NCI-H446 (cell line): ENCODE measurements around the gene TBPL1.
A peak's percentile ranks its signal among the peaks of the same experiment; 100 is the strongest.
"Not testable (repeated sequence)": the region's sequence is repeated elsewhere in the genome, so short reads cannot be mapped to it uniquely, and the experiment has no call there.

Source experiments
- DNase-seq, 2 experiments: peaks; one replicate each; lab custom pipeline; 2025; lab: John Stamatoyannopoulos, UW

TBPL1 gene

DNA sequence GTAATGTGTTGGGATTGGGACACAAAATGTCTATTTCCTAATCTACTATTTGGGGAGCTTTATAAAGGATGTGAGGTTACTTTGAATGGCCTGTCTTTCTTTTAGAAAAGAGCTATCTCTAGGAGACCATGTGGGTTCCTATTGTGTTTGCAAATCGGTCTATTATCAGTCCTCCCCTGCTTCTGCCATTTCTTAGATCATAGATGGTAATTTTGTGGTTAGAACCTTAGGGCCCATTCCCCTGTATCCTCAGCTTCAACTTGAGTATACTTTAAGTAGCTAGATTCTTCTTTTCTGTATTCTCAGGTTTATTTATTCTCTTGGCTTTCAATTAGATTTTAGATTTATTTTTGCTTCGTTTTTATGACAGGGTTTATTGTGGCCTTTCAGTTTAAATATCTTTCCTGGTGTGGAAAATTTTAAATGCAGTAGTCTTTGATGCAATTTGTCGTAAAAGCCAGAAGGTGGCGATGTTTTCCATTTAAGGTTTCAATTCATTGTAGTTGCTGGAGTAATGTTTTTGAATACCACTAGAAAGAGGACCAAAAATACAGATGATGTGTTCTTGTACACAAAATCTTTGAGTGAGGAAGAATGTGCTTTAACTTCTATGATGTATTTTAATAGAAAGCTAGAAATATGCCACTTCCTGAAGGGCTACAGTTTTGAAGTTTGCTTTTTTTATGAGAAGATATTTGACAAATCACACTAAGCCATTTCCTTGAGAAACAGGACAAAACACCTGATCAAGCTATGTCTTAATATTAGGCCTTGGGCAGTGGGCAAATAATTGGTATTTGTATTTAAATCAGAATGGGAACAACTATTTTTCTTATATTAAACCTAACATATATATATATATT is 20.3 kb downstream of the TBPL1 start:
- DNase-seq = peak; percentile 51 to 75

DNA sequence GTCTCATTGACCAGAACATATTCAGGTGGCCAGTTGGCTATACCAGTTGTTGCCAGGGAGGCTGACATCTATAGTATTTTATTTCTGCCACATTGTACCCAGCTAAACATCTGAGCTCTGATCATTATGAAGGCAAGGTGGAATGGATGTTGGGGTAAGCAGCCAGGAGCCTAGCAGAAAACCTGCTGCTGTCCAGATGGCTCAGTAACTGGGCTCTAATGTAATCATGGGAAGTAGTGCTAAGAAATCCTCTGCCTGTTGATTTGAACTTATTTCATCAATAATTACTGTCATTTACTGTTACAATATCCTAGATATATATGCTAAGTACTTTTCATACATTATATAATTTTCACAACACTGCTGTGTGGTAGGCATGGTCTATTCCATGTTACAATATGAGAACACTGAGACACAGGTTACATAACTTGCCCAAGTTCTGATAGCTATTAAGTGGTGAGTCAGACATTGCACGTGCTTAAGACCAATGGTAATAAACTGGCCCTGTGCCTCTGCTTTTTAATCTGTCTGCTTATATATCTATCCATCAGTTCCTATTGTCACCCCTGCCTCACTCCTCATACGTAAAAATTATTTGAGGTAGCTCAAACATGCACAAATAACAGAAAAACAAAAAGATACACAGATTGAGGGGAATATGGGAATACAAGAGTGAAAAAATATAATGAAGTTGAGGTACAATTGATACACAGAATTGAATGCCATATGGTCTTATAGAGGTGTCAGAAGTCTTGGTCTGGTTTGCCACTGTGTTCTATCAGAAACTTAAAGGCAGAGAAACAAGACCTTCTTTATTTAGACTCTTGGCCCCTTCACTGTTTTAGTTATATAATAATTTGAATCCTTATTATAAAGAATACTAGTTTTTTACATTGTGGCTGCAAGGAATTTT is 25.2 kb downstream of the TBPL1 start:
- peak; percentile 58 to 73 for DNase-seq

DNA sequence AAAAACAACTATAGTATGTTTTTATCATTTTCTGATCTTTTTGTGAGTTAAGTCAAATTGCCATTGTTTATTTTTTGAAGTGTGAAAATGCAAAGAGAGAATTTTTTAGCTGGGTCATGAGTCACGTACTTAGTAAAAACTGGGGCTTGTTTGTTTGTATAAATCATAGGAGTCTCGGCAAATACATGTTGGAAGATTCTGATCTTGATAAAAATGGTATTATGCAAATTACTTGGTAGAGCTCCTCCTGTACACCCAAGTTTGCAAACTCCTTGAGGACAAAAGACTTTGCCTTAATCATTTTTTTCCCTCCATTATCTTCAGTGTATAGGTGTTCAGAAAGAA is 25.8 kb downstream of the TBPL1 start:
- DNase-seq = no peak

DNA sequence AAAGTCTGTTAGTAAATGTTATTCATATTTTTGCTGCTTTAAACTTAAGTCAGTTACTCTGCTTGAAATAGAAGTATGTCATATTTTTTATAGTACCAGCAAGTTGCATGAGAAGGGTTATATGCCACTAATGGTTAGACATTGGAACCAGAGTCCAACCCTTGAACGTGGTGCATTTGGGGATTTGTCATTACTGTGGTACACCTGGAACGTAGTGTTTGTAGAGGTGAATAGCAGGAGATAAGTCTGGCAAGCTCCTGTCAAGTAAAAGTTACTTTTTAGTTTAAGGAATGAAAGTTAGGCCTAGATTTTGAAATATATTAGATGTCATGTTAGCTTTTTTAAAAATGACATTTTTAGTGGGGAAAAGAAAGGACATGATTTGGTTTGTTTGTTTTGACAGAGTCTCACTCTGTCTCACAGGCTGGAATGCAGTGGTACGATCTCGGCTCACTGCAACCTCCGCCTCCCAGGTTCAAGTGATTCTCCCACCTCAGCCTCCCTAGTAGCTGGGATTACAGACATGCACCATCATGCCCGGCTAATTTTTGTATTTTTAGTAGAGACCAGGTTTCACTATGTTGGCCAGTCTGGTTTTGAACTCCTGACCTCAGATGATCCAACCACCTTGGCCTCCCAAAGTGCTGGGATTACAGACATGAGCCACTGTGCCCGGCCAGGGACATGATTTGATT is 26.4 kb downstream of the TBPL1 start:
- DNase-seq = not testable (repeated sequence)

DNA sequence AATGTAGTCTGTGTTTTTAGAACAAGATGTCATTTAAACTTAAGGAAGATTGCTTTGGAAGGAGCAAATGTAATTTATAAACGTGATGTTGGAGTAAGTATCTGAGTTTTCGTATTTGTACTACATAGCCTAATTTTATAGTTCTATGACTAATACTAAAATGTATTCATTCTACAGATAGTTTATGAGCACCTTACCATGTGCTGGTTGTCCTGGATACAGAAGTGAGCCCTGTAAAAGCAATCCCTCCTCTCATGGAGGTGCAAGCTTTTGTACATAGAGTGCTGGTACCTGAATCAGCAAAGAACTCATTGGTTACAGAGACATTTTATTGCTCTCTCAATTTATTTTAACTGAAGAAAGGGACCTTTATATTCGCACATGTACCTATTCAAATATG is 27.1 kb downstream of the TBPL1 start:
- no peak for DNase-seq

DNA sequence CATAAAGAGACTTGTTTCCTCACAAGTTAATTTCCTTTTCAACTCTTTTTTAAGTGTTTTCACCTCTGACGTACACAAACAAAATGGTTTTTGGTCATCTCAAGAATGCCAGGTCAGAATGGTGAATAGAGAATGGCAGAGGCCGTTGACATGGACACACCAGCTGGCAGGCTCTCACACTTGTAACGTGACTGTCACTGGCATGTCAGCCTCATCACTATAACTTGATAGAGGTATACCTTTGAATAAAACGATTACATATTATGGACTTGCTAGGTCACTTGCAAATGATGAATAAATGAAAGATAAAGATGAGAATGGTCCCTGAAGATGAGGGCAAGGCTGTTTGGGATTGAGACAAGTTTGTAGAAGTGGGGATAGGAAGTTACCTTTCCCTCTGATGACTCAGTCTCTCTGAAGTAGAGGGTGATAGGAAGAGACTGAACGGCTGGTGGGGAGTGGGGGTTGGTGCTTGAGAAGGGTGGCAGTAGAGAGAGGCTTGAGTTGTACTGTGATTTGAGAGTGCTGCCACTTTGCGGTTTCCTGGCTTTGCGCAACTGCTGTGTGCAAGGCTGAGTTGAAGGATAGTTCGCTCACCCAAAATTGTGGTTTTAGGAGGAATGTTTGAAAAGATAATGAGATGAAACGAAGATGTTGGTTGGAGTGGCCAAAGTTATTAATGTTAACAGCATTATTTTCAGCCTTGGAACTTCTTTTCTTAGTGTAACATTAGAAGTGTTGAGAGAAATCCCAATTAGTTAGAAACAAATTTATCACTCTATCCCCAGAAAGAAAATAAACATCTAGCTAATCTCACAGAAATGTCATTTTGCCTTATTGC is 30.3 kb downstream of the TBPL1 start:
- no peak for DNase-seq

DNA sequence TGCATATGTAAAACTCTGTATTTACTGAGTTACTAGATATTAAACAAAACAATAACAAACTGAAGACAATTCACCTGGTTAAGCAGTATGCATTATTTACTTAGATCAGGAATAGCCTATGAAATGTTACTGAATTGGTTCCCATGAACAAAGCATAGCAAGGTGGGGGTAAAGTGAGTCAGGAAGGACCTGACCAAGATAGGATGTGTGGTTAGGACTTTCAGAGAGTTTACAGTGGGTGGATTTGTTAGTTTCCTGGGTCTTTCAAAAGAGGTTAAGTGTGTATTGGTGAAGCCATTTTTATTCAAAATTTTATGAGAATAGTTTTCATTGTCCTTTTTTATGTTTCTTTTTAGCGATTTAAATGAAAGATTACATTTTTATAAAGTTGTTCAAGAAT is 32.9 kb downstream of the TBPL1 start:
- DNase-seq = no peak

DNA sequence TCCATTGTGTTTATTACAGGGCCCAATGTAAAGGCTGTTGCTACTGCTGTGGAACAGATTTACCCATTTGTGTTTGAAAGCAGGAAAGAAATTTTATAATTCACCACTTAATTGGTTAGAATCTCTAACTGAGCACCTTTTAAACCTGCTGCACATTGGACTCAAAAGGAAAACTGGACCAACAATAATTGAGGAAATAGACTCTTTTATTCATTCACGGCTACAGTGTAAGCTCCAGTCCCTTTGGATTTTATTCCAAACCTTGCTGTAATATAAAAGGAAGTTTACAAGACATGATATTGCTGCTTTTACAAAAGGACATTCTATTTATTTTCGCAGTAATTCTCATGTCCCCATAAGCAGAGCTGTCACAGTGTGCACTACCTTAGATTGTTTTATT is 33.9 kb downstream of the TBPL1 start:
- DNase-seq = no peak

DNA sequence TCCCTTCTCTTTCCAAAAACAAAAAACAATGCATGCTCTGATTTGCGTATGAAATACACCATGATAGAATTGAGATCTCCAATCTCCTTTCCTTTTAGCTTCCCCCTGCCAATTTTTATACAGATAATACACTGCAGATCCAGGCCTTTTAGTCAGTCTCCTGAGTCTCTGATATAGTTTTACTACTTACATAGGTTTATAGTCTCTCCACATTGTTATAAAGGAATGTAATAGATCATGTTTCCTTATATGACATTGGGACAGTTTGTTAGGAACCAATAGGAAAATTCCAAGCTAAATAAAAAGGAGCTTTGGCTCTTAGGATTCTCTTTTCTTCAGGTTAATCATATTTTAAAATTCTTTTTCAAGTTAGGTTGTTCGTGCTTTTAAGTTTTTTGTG is 36.5 kb downstream of the TBPL1 start:
- DNase-seq = no peak

DNA sequence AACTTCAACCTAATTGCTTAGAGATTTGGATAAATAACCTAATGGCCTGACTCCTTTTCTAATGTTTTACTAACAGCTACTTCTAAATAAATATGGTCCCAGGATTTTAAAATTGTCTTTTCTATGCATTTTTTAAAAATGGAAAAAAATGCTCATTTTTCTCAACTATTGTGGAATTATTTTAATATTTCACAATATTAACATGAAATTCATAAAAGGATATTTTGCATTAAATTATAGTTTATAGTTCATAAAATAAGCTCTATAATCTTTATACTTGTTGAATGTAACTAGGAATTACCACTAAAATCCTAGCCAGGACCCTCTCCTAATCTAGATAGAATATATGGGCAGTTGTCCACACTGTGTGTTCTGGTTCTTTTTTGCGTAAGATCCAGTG is 37.3 kb downstream of the TBPL1 start:
- no peak for DNase-seq

DNA sequence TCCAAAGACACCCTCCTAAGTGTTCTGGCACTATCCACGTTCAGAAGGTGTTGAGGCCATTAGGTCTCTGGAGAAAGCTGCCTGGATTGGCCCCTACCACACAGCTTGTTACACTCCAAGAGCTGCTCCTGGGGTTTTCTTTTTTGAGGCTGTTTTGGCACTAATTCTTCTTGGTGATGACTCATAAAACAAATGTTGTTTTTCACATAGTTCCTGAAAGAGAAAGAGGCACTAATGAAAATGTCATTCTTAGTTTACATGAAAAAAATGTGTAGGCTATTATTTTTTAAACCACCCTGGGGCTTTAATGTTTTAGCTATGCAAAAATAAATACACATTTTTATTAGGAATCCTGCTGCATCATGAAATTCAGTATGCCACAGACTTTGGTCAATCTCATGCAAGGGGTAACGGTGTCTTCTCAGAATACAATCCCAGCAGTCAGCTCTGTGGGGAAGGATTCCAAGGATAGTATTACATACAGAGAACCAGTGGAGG is 38.1 kb downstream of the TBPL1 start:
- DNase-seq = peak in 1 of 2 experiments; percentile 77

DNA sequence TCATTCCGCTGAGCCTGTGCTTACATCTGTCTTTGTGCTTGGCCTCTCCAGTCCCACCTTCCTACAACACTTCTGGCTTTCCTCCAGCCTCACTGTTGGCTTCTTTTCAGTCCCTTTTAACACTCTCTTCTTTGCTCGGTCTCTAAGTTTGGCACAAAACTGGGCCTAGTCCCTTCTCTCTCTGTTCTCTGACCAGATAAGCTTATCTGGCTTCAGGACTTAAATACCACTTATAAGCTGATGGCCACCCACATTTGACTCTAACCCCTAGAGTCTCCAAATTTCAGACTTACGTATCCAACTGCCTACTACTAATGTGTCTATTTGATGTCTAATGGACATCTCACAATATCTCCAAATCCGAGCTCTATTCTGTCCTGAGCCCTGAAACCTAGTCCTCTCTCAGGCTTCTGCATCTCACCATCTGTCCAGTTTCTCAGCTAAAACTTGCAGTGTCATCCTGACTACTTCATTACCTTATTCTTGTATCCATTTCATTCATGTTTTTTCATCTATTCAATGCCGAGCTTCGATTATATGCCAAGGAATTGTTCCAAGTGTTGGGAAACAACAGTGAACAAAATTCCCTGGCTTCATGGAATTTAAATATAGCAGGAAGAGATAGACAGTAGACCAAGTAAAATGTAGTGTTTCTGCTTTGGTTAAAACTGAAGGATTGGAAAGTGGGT is 40.1 kb downstream of the TBPL1 start:
- DNase-seq = peak; percentile 39 to 78

DNA sequence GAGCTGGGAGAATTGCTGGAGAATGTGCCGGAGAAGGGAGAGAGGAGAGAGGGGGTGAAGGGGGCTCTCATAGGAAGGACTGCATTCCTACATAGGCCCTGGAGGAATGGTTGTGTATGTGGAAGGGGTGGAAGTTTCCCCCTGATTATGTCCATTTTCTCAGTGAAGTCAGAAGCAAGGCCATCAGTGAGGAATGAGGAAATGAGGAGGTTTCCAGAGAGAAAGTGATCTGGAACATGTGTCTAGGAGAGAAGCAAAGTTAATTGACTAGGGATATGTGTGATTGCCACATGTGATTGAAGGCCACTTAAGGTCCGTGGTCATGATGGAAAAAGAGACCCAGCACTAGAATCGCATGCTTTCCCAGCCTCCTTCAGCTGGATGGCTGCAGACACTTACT is 42.3 kb downstream of the TBPL1 start:
- DNase-seq = no peak

DNA sequence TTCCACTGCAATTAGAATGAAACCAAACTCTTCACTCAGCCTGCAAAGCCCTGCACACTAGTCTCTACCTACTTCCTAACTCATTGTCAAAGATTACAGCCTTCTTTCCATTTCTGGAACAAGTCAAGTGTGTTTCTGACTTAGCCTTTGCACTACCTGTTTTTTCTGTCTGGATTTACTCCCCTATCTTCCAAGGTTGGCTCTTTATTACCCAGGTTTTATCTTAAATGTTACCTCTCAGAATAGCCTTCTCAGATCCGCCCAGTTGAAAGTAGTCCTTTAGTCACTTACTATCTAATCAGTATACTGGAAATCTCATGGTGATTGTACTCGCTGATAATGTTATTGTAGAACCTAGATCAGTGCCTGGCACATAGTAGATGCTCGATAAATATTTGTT is 42.7 kb downstream of the TBPL1 start:
- DNase-seq = no peak

DNA sequence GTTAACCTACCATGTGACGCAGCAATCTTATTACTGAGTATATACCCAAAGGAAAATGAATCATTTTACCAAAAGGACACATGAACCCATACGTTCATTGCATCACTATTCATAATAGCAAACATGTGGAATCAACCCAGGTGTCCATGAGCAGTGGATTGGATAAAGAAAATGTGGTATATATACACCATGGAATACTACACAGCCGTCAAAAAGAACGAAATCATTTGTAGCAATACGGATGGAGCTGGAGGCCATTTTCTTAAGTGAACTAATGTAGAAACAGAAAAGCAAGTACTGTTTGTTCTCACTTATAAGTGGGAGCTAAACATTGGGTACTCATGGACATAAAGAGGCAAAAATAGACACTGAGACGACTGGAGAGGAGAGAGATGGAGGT is 44.2 kb downstream of the TBPL1 start:
- no peak for DNase-seq

DNA sequence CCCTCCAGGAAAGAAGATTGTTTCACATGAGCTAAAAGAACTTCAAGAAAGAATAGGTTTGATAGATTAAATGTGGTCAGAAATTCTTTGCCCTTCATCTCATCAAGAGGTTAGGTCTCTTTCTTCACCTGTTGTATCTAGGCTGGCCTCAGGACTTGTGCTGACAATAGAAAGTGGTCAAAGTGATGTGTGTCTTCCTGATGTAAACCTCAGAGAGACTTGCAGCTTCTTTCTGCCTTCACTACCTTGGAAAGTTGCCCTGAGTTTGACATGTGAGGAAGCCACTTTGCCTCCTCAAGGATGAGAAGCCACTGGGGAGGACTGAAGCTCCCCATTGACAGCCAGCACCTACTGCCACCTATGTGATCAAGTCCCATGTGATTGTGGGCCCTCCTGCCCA is 46.3 kb downstream of the TBPL1 start:
- no peak for DNase-seq

DNA sequence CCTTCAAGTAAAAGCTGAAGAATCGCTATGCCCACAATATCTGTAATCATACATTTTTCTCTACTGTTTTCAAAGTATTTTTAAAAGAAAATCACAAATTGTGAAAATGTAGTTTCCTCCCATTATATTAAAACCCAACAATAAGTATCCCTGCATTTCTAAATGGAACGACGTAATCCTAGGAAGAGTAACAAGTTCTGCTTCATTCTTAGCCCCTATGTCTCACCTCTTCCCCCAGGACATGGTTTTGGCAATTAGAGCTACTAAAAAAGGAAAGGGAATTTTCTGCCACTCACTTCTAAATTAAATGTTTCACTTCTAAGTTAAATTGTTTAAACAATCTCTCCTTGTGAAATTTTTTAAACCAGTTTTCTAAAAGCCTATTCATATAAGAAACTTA is 47.4 kb downstream of the TBPL1 start:
- DNase-seq = no peak

DNA sequence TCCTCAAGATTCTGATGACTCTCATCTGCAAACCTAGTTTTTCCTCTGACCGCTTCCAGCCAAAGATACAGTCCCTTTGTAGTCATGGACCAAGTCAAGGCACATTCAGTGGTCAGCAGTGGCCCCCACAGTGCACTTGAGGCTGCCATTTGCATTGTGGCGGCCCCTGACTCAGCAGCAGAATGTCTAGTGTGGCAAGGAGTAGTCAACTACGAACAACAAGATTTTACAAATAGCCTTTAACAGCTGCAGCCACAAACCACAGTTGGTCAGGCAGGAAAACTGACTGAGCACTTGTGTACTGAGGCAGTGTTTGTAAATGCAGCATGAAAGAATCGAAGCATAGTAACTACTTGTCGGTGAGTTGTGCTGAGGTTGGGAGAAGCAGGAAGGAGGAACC is 49.8 kb downstream of the TBPL1 start:
- no peak for DNase-seq

DNA sequence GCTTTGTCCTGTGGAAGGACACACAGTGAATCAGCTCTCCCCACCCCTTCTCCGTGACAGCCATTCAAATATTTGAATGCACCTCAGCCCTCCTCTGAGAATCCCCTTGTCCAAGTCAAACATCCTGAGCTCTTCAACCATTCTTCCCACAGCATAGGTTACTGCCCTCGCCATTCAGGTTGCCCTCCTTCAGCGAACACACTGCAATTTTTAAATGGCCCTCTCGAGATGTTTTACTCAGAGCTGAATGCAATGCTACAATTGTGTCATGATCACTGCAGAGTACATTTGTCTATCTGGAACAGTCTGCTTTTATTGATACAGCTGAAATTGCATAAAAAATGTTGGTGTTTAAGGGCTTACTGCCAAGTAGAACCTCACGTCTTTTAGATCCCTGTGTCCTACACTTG is 50.5 kb downstream of the TBPL1 start:
- no peak for DNase-seq

DNA sequence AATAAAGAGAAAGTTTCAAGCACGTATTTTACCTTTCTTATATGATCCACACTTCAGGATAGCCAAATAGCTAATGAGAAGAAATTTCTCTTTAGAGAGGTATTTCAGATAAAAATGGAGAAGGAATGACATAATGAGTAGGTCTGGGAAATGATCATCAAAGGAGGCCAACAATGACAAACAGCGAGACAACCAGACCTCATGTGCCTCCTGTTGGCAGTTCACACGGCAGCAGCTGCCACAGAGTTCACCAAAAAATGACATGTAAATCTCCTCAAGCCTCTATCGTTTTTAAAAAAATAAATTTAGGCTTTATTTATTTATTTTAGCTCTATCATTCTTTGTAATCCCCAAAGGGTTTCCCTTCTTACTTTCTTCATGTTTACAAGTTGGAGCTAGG is 51.7 kb downstream of the TBPL1 start:
- peak in 1 of 2 experiments; percentile 24 for DNase-seq

DNA sequence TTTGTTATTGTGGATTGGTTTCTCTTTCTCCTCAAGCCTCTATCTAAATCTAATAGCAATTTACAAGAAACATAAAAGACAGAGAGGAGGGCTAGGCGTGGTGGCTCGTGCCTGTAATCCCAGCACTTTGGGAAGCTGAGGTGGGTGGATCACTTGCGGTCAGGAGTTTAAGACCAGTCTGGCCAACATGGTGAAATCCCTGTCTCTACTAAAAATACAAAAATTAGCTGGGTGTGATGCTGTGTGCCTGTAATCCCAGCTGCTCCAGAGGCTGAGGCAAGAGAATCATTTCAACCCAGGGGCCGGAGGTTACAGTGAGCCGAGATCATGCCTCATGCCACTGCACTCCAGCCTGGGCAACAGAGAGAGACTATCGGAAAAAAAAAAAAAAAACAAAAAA is 52.8 kb downstream of the TBPL1 start:
- DNase-seq = no peak
